HG02588 (cell line): Measurements from ENCODE around the gene MAN2A2.

ENCODE experiments used
- ATAC-seq: cut with Tn5 transposase; IDR thresholded peaks from one replicate; pipeline ENCODE4 v1.9.1; 2021; ENCODE audit warnings: mild to moderate bottlenecking, moderate library complexity; ENCODE audit not compliant: unreplicated experiment

MAN2A2 gene

GRCh38 chr15:90902840-90903732 lies at the start of gene MAN2A2:
Gene MAN2A2 (plus strand): TSS chr15:90903302. CDS start chr15:90904208, 906 bp downstream.
- peak; percentile 48 for ATAC-seq

GRCh38 chr15:90855139-90855538 lies 48.0 kb upstream of the MAN2A2 start:
- no peak for ATAC-seq

- ATAC-seq = no peak
These were observed 45.8 kb upstream of the MAN2A2 start for GRCh38 chr15:90857337-90857736.

GRCh38 chr15:90857883-90858443 lies 45.1 kb upstream of the MAN2A2 start:
- no peak for ATAC-seq

- ATAC-seq = no peak
These were observed 43.6 kb upstream of the MAN2A2 start for GRCh38 chr15:90859234-90860131.

- ATAC-seq = no peak
These were observed 42.7 kb upstream of the MAN2A2 start for GRCh38 chr15:90860450-90860849.

GRCh38 chr15:90860942-90861675 lies 42.0 kb upstream of the MAN2A2 start:
- no peak for ATAC-seq

GRCh38 chr15:90862487-90862886 lies 40.6 kb upstream of the MAN2A2 start:
- no peak for ATAC-seq

- ATAC-seq = no peak
These were observed 39.9 kb upstream of the MAN2A2 start for GRCh38 chr15:90862964-90863778.

GRCh38 chr15:90863987-90864386 lies 39.1 kb upstream of the MAN2A2 start:
- ATAC-seq = no peak

GRCh38 chr15:90864507-90864906 lies 38.6 kb upstream of the MAN2A2 start:
- no peak for ATAC-seq

GRCh38 chr15:90865702-90866101 lies 37.4 kb upstream of the MAN2A2 start:
- ATAC-seq = no peak

- no peak for ATAC-seq
These were observed 36.9 kb upstream of the MAN2A2 start for GRCh38 chr15:90866161-90866715.

- ATAC-seq = no peak
These were observed 36.3 kb upstream of the MAN2A2 start for GRCh38 chr15:90866800-90867199.

- ATAC-seq = no peak
These were observed 34.8 kb upstream of the MAN2A2 start, which contains the start of gene FURIN for GRCh38 chr15:90868261-90868689. Gene FURIN (plus strand): TSS chr15:90868588. CDS start chr15:90875741, 7,153 bp downstream.

- no peak for ATAC-seq
These were observed 34.0 kb upstream of the MAN2A2 start for GRCh38 chr15:90869140-90869541.

GRCh38 chr15:90869601-90870353 lies 33.3 kb upstream of the MAN2A2 start:
- no peak for ATAC-seq

- ATAC-seq = no peak
These were observed 32.6 kb upstream of the MAN2A2 start for GRCh38 chr15:90870354-90871138.
